CD8-positive, alpha-beta memory T cell (primary cell): ENCODE results near the gene NPTXR. TPM values are rescaled to one million over a fixed set of nuclear protein-coding genes. Genes with fewer than 3 reads are reported as not detected.
"Not testable (repeated sequence)": the region's sequence is repeated elsewhere in the genome, so short reads cannot be mapped to it uniquely, and the experiment has no call there.

Source experiments
- CTCF ChIA-PET: fragments of 350-600 bp; sonication (Branson Sonifier 250); formaldehyde crosslinking; loops from one replicate; lab custom pipeline; 2021; ENCODE audit warnings: antibody characterized with exemption; lab: Charles Lee
- POLR2A ChIA-PET: fragments of 350-600 bp; sonication (Branson Sonifier 250); formaldehyde crosslinking; loops from one replicate; lab custom pipeline; 2021; ENCODE audit warnings: antibody characterized with exemption; lab: Charles Lee
- DNase-seq, 5 donors: peaks; one replicate each; pipeline versions ENCODE4 v3.0.0 to v3.0.0-alpha.2; 2020 to 2022; ENCODE audit warnings: mixed read lengths in 1 of 5
- H3K27ac ChIP-seq: one replicate; pipeline ENCODE4 v1.7.0; 2013; ENCODE audit warnings: low read depth, mild to moderate bottlenecking, low read length, moderate library complexity
- H3K27me3 ChIP-seq: 2 replicates; pipeline ENCODE4 v1.7.0; 2013; ENCODE audit warnings: low read length, mild to moderate bottlenecking; ENCODE audit not compliant: insufficient read depth, poor library complexity, severe bottlenecking
- H3K36me3 ChIP-seq: 2 replicates; pipeline ENCODE4 v1.7.0; 2013; ENCODE audit warnings: mild to moderate bottlenecking, low read length, moderate library complexity; ENCODE audit not compliant: insufficient read depth
- H3K4me1 ChIP-seq: 2 replicates; pipeline ENCODE4 v1.7.0; 2013; ENCODE audit warnings: mild to moderate bottlenecking, low read length, moderate library complexity; ENCODE audit not compliant: insufficient read depth
- H3K4me3 ChIP-seq: 2 replicates; pipeline ENCODE4 v1.7.0; 2013; ENCODE audit warnings: mild to moderate bottlenecking, low read length
- H3K9me3 ChIP-seq: 2 replicates; pipeline ENCODE4 v1.7.0; 2013; ENCODE audit warnings: mild to moderate bottlenecking, low read length
- H3K27ac Mint-ChIP-seq, 8 donors: one replicate each; pipeline ENCODE4 v1.8.0; 2020 to 2021; ENCODE audit warnings: mixed read lengths in 8 of 8, mild to moderate bottlenecking in 6 of 8, inconsistent platforms in 3 of 8, moderate library complexity in 3 of 8
- H3K27me3 Mint-ChIP-seq, 2 donors: one replicate each; pipeline ENCODE4 v1.8.0; 2020 to 2021; ENCODE audit warnings: mixed read lengths in 2 of 2, mild to moderate bottlenecking in 1 of 2, moderate library complexity in 1 of 2
- H3K36me3 Mint-ChIP-seq, 3 donors: one replicate each; pipeline ENCODE4 v1.8.0; 2020 to 2021; ENCODE audit warnings: mixed read lengths in 3 of 3, inconsistent platforms in 1 of 3, mild to moderate bottlenecking in 1 of 3
- H3K4me1 Mint-ChIP-seq, 3 donors: one replicate each; pipeline ENCODE4 v1.8.0; 2020 to 2021; ENCODE audit warnings: mixed read lengths in 3 of 3, inconsistent platforms in 1 of 3, mild to moderate bottlenecking in 1 of 3
- H3K4me3 Mint-ChIP-seq, 7 donors: one replicate each; pipeline ENCODE4 v1.8.0; 2020 to 2021; ENCODE audit warnings: mixed read lengths in 7 of 7, mild to moderate bottlenecking in 6 of 7, moderate library complexity in 4 of 7, inconsistent platforms in 2 of 7
- H3K9me3 Mint-ChIP-seq, 5 donors: one replicate each; pipeline ENCODE4 v1.8.0; 2020 to 2022; ENCODE audit warnings: mixed read lengths in 5 of 5, mild to moderate bottlenecking in 3 of 5, moderate library complexity in 2 of 5, inconsistent platforms in 1 of 5
- polyA plus RNA-seq: library from polyadenylated mRNA; unstranded; fragments of 300-500 nt; fragmentation: Illumina TruSeq; gene quantifications from one replicate; pipeline ENCODE4 v1.2.3, GENCODE V29; 2021
- total RNA-seq, 2 experiments: library from RNA; stranded (reverse); gene quantifications; one replicate each; pipeline ENCODE4 v1.2.3, GENCODE V29; 2021

Gene NPTXR
- total and polyA plus RNA-seq, 3 experiments from 2014 or later: 1.0 to 6.3 (median 5.9) TPM

- Mint-ChIP-seq H3K27me3 (peaks cover 5 to 8% of the 10 kb centered on the region in 2 donors), H3K9me3 (no peaks in the 10 kb centered on the region), H3K4me3 (no peak overlapping the region), H3K36me3 (no peaks in the 10 kb centered on the region), H3K4me1 (no peaks in the 10 kb centered on the region), H3K27ac (no peak overlapping the region)
- CTCF ChIA-PET: no interaction called here
- no peaks in the 10 kb centered on the region for H3K4me1 ChIP-seq
- POLR2A ChIA-PET: no interaction called here
- H3K27me3 ChIP-seq: no peaks in the 10 kb centered on the region
- no peaks in the 10 kb centered on the region for H3K36me3 ChIP-seq
- H3K4me3 ChIP-seq: no peak overlapping the region
- H3K27ac ChIP-seq: no peak overlapping the region
- no peak for DNase-seq
- no peaks in the 10 kb centered on the region for H3K9me3 ChIP-seq
Measured at GRCh38 chr22:38817196-38817595, 26.6 kb downstream of the NPTXR start.

- Mint-ChIP-seq H3K27ac (peak overlapping the region in 1 of 8 donors; percentile 32), H3K4me1 (no peaks in the 10 kb centered on the region), H3K27me3 (peaks cover 7 to 13% of the 10 kb centered on the region in 2 donors), H3K36me3 (peaks cover 0 to 5% (median 0%) of the 10 kb centered on the region in 3 donors), H3K4me3 (no peak overlapping the region), H3K9me3 (peaks cover 0 to 4% (median 0%) of the 10 kb centered on the region in 5 donors)
- H3K36me3 ChIP-seq: no peaks in the 10 kb centered on the region
- CTCF ChIA-PET: no interaction called here
- POLR2A ChIA-PET: no interaction called here
- no peak for DNase-seq
- H3K27me3 ChIP-seq: no peaks in the 10 kb centered on the region
- no peak overlapping the region for H3K27ac ChIP-seq
- H3K9me3 ChIP-seq: no peaks in the 10 kb centered on the region
- H3K4me3 ChIP-seq: no peak overlapping the region
- no peaks in the 10 kb centered on the region for H3K4me1 ChIP-seq
Measured at GRCh38 chr22:38815842-38816241, 28.0 kb downstream of the NPTXR start.

- peaks cover 5 to 16% (median 9%) of the 10 kb centered on the region in 5 donors for H3K9me3 Mint-ChIP-seq
Measured at GRCh38 chr22:38811241-38811640, 32.6 kb downstream of the NPTXR start.

GRCh38 chr22:38805041-38805593, 38.7 kb downstream of the NPTXR start:
- H3K9me3 Mint-ChIP-seq, H3K36me3 ChIP-seq, H3K27me3 ChIP-seq, H3K4me1 ChIP-seq, DNase-seq, H3K4me3 Mint-ChIP-seq, POLR2A ChIA-PET, H3K27ac Mint-ChIP-seq, H3K4me1 Mint-ChIP-seq, H3K27ac ChIP-seq, H3K9me3 ChIP-seq, H3K4me3 ChIP-seq: not testable (repeated sequence)
- CTCF ChIA-PET: interaction anchor here (0.8 kb wide), 1 partner anchor 65 kb away, joined by 3 read pairs; no protein-coding TSS in a partner anchor
- Mint-ChIP-seq H3K27me3 (peaks cover 9 to 35% of the 10 kb centered on the region in 2 donors), H3K36me3 (peaks cover 0 to 11% (median 0%) of the 10 kb centered on the region in 3 donors)

More at GRCh38 chr22:38811241-38811640, 32.6 kb downstream of the NPTXR start:
- no peak overlapping the region for H3K4me3 Mint-ChIP-seq
- no peaks in the 10 kb centered on the region for H3K36me3 ChIP-seq
- H3K27ac ChIP-seq: no peak overlapping the region
- ChIA-PET POLR2A (no interaction called here), CTCF (no interaction called here)
- H3K27ac Mint-ChIP-seq: no peak overlapping the region
- no peaks in the 10 kb centered on the region for H3K9me3 ChIP-seq
- no peaks in the 10 kb centered on the region for H3K4me1 ChIP-seq
- H3K4me3 ChIP-seq: no peak overlapping the region
- peaks cover 5 to 29% of the 10 kb centered on the region in 2 donors for H3K27me3 Mint-ChIP-seq
- no peaks in the 10 kb centered on the region for H3K27me3 ChIP-seq
- H3K36me3 Mint-ChIP-seq: peaks cover 0 to 16% (median 0%) of the 10 kb centered on the region in 3 donors
- no peaks in the 10 kb centered on the region for H3K4me1 Mint-ChIP-seq
- no peak for DNase-seq

- Mint-ChIP-seq H3K9me3 (peaks cover 0 to 3% (median 0%) of the 10 kb centered on the region in 5 donors), H3K4me1 (peaks cover 7 to 9% (median 8%) of the 10 kb centered on the region in 3 donors), H3K4me3 (peak overlapping the region in 1 of 7 donors; percentile 63), H3K36me3 (peaks cover 0 to 5% (median 1%) of the 10 kb centered on the region in 3 donors), H3K27ac (no peak overlapping the region), H3K27me3 (peaks cover 20 to 43% of the 10 kb centered on the region in 2 donors)
- peaks cover 13% of the 10 kb centered on the region for H3K4me1 ChIP-seq
- no peak overlapping the region for H3K4me3 ChIP-seq
- no peak overlapping the region for H3K27ac ChIP-seq
- H3K36me3 ChIP-seq: no peaks in the 10 kb centered on the region
- ChIA-PET CTCF (no interaction called here), POLR2A (no interaction called here)
- no peaks in the 10 kb centered on the region for H3K9me3 ChIP-seq
- DNase-seq: no peak
- H3K27me3 ChIP-seq: no peaks in the 10 kb centered on the region
Measured at GRCh38 chr22:38802671-38803121, 41.1 kb downstream of the NPTXR start.

- CTCF ChIA-PET: no interaction called here
- peaks cover 0 to 3% (median 0%) of the 10 kb centered on the region in 5 donors for H3K9me3 Mint-ChIP-seq
- H3K4me3 Mint-ChIP-seq: no peak overlapping the region
- POLR2A ChIA-PET: interaction anchor here (0.5 kb wide), 1 partner anchor 1209 kb away, joined by 3 read pairs; no protein-coding TSS in a partner anchor
- no peaks in the 10 kb centered on the region for H3K9me3 ChIP-seq
- peaks cover 17% of the 10 kb centered on the region for H3K4me1 ChIP-seq
- peaks cover 33 to 58% of the 10 kb centered on the region in 2 donors for H3K27me3 Mint-ChIP-seq
- H3K36me3 Mint-ChIP-seq: peaks cover 0 to 5% (median 1%) of the 10 kb centered on the region in 3 donors
- peaks cover 12 to 16% (median 13%) of the 10 kb centered on the region in 3 donors for H3K4me1 Mint-ChIP-seq
- H3K4me3 ChIP-seq: no peak overlapping the region
- H3K36me3 ChIP-seq: no peaks in the 10 kb centered on the region
- DNase-seq: no peak
- no peak overlapping the region for H3K27ac Mint-ChIP-seq
- no peak overlapping the region for H3K27ac ChIP-seq
- peaks cover 4% of the 10 kb centered on the region for H3K27me3 ChIP-seq
Measured at GRCh38 chr22:38799265-38800002, 44.4 kb downstream of the NPTXR start.

- Mint-ChIP-seq H3K4me3 (no peak overlapping the region), H3K9me3 (peaks cover 0 to 3% (median 0%) of the 10 kb centered on the region in 5 donors), H3K27me3 (peaks cover 33 to 54% of the 10 kb centered on the region in 2 donors), H3K36me3 (peaks cover 1 to 5% (median 2%) of the 10 kb centered on the region in 3 donors), H3K27ac (peak overlapping the region in 1 of 8 donors; percentile 11), H3K4me1 (peaks cover 18 to 22% (median 20%) of the 10 kb centered on the region in 3 donors)
- H3K9me3 ChIP-seq: no peaks in the 10 kb centered on the region
- H3K4me1 ChIP-seq: peaks cover 22% of the 10 kb centered on the region
- no peak overlapping the region for H3K27ac ChIP-seq
- ChIA-PET CTCF (no interaction called here), POLR2A (no interaction called here)
- H3K27me3 ChIP-seq: peaks cover 4% of the 10 kb centered on the region
- H3K4me3 ChIP-seq: no peak overlapping the region
- H3K36me3 ChIP-seq: no peaks in the 10 kb centered on the region
- DNase-seq: peak in 1 of 5 donors; percentile 14
Measured at GRCh38 chr22:38798496-38798895, 45.3 kb downstream of the NPTXR start.
